ENCODE results near the gene LRRC14B.

DNA sequence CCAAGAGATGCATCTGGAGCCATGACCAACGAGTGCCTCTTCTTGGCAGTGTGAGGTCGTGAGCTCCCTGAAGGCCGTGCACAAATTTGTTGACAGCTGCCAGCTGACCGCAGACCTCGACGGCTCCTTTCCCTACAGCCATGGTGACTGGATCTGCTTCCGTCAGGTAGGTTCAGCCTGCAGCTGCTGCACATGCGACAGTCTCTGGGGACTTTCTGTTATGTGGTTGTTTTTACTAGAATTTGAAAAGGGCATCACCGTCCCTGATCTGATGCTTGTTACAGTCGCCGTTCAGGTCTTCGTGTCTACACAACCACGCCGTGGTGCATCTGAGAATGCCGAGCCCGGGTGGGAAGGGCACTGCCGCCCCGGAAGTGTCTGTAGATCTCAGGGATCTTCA lies 36.5 kb upstream of the LRRC14B start:
- TF ChIP-seq, protein P1, sequence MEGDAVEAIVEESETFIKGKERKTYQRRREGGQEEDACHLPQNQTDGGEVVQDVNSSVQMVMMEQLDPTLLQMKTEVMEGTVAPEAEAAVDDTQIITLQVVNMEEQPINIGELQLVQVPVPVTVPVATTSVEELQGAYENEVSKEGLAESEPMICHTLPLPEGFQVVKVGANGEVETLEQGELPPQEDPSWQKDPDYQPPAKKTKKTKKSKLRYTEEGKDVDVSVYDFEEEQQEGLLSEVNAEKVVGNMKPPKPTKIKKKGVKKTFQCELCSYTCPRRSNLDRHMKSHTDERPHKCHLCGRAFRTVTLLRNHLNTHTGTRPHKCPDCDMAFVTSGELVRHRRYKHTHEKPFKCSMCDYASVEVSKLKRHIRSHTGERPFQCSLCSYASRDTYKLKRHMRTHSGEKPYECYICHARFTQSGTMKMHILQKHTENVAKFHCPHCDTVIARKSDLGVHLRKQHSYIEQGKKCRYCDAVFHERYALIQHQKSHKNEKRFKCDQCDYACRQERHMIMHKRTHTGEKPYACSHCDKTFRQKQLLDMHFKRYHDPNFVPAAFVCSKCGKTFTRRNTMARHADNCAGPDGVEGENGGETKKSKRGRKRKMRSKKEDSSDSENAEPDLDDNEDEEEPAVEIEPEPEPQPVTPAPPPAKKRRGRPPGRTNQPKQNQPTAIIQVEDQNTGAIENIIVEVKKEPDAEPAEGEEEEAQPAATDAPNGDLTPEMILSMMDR (IDR thresholded peaks at IDR 0.05; ENCODE audit: insufficient read depth, low read length), result no peak
- TF ChIP-seq POLR2AphosphoS5 (IDR thresholded peaks at IDR 0.05; ENCODE audit: low read depth) (no peak), GABPA (IDR thresholded peaks at IDR 0.05; ENCODE audit: low read depth) (no peak), SPI1 (IDR thresholded peaks at IDR 0.05; ENCODE audit: borderline replicate concordance, low read depth) (no peak)
- TF ChIP-seq, protein P2, sequence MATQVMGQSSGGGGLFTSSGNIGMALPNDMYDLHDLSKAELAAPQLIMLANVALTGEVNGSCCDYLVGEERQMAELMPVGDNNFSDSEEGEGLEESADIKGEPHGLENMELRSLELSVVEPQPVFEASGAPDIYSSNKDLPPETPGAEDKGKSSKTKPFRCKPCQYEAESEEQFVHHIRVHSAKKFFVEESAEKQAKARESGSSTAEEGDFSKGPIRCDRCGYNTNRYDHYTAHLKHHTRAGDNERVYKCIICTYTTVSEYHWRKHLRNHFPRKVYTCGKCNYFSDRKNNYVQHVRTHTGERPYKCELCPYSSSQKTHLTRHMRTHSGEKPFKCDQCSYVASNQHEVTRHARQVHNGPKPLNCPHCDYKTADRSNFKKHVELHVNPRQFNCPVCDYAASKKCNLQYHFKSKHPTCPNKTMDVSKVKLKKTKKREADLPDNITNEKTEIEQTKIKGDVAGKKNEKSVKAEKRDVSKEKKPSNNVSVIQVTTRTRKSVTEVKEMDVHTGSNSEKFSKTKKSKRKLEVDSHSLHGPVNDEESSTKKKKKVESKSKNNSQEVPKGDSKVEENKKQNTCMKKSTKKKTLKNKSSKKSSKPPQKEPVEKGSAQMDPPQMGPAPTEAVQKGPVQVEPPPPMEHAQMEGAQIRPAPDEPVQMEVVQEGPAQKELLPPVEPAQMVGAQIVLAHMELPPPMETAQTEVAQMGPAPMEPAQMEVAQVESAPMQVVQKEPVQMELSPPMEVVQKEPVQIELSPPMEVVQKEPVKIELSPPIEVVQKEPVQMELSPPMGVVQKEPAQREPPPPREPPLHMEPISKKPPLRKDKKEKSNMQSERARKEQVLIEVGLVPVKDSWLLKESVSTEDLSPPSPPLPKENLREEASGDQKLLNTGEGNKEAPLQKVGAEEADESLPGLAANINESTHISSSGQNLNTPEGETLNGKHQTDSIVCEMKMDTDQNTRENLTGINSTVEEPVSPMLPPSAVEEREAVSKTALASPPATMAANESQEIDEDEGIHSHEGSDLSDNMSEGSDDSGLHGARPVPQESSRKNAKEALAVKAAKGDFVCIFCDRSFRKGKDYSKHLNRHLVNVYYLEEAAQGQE (IDR thresholded peaks at IDR 0.05; ENCODE audit: insufficient replicate concordance, low read depth), result no peak

Measured in HL-60 (cell line).